Heart left ventricle (tissue), 16 donors: ENCODE data around the gene ZNF740. TPM values are rescaled to one million over a fixed set of nuclear protein-coding genes. Genes with fewer than 3 reads are reported as not detected.
A peak's percentile ranks its signal among the peaks of the same experiment; 100 is the strongest.

Source experiments
- ATAC-seq, 4 donors: fragments of 200-7000 bp; cut with Tn5 transposase; one replicate each; pipeline ENCODE4 v1.9.1; 2020 to 2022; ENCODE audit warnings: moderate library complexity in 4 of 4, mild to moderate bottlenecking in 3 of 4, moderate number of reproducible peaks in 1 of 4
- DNase-seq, 5 donors: peaks; one replicate each; pipeline ENCODE4 v3.0.0-alpha.2; 2020
- H3K27ac ChIP-seq, 12 donors: fragments of 200-600 bp; sonication (generic) in 4 of 12; one replicate each; pipeline versions ENCODE4 v1.5.0 to v1.8.0; 2016 to 2022; ENCODE audit warnings: mild to moderate bottlenecking in 2 of 12
- H3K27me3 ChIP-seq, 9 donors: fragments of 200-600 bp; sonication (generic) in 2 of 9; one replicate each; pipeline versions ENCODE4 v1.5.1 to v1.8.0; 2016 to 2022; ENCODE audit warnings: mild to moderate bottlenecking in 3 of 9
- H3K36me3 ChIP-seq, 9 donors: fragments of 200-600 bp; sonication (generic) in 2 of 9; one replicate each; pipeline versions ENCODE4 v1.5.0 to v1.8.0; 2018 to 2022; ENCODE audit warnings: mild to moderate bottlenecking in 2 of 9
- H3K4me1 ChIP-seq, 12 donors: fragments of 200-600 bp; sonication (generic) in 4 of 12; one replicate each; pipeline versions ENCODE4 v1.5.0 to v1.8.0; 2016 to 2022; ENCODE audit warnings: mild to moderate bottlenecking in 3 of 12
- H3K4me3 ChIP-seq, 12 donors: fragments of 200-600 bp; sonication (generic) in 4 of 12; one replicate each; pipeline versions ENCODE4 v1.5.0 to v1.8.0; 2017 to 2022; ENCODE audit warnings: mild to moderate bottlenecking in 9 of 12, moderate library complexity in 4 of 12
- H3K9me3 ChIP-seq, 12 donors: fragments of 200-600 bp; sonication (generic) in 4 of 12; one replicate each; pipeline versions ENCODE4 v1.5.0 to v1.8.0; 2016 to 2022; ENCODE audit warnings: mild to moderate bottlenecking in 1 of 12
- POLR2A ChIP-seq, 2 donors: fragments of 450-650 bp; IDR thresholded peaks; one replicate each; pipeline ENCODE4 v1.6.1; 2017; ENCODE audit warnings: antibody characterized with exemption in 2 of 2, mild to moderate bottlenecking in 2 of 2, moderate library complexity in 2 of 2
- WGBS, 4 donors: extraction: QIAGEN DNeasy Blood & Tissue Kit in 2 of 4; methylation state at CpG; one replicate each; pipeline versions ENCODE4 v1.1.5 to v1.1.7; 2013 to 2018; 5-methylcytosine and 5-hydroxymethylcytosine counted together
- intact Hi-C, 10 donors: fragments of 100-400 bp; cut with DNase I; formaldehyde crosslinking; loops; one replicate each; pipeline versions ENCODE4 v1.11.1 to v1.14.2; 2022
- polyA plus RNA-seq, 2 donors: library from polyadenylated mRNA; stranded (reverse); fragments of 200-250 nt; gene quantifications; one replicate each; pipeline ENCODE4 v1.2.3, GENCODE V29; 2013
- total RNA-seq, 9 donors: library from RNA; depleted of rRNA in 2 of 9; stranded (reverse); fragments of >200 nt in 2 of 9; fragmentation: NEBNext Ultra II Directional in 3 of 9; extraction: Animal tissue kit (Norgen Biotek cat#: 25700) in 3 of 9; gene quantifications; one replicate each; pipeline versions ENCODE4 v1.1.0 to v1.2.4, GENCODE V29; 2016 to 2023
- TF ChIP-seq, protein P1 (sequence below), 12 donors: fragments of 200-600 bp; sonication (generic) in 4 of 12; IDR thresholded peaks; one replicate each; pipeline versions ENCODE4 v1.5.0 to v1.8.0; 2018 to 2022; ENCODE audit warnings: antibody characterized with exemption in 12 of 12, mild to moderate bottlenecking in 5 of 12
- donor health status: ischemic (EF 13 %, LVEDD 7.1; RV severe dilation, severe dysfunction).
- donor health status: healthy with polysubstance abuse.
- donor health status: DM: no; HTN: yes; CAD: no.
- donor health status: DM: no; HTN: no; CAD: no.
- donor health status: ischemic (EF 25% LVEDD 6.9; RV normal size, moderate dysfunction).
- donor health status: ischemic (EF 25% LVEDD 5.7; RV mildly dilated, moderate dysfunction).
- donor health status: healthy.
- donor health status: DM: yes; HTN: yes; CAD: no.
- donor health status: ischemic (EF 35%, LVEDD 5.7; RV mildly dilated, moderate dysfunction).
- donor health status: nonischemic (EF 11% LVEDD 7.7; RV severe dilation, severe dysfunction).
- donor health status: DM: yes; HTN: yes; CAD: no.
- donor health status: PGD.
- donor health status: ischemic (EF 29% LVEDD 5.4; RV normal size, mild dysfunction).
- donor health status: nonischemic (EF 23%, LVEDD 6.1; RV moderate dilation, normal function).

ZNF740 gene
- total and polyA plus RNA-seq, 11 donors: 4.8 to 27.4 (median 17.6) TPM

DNA sequence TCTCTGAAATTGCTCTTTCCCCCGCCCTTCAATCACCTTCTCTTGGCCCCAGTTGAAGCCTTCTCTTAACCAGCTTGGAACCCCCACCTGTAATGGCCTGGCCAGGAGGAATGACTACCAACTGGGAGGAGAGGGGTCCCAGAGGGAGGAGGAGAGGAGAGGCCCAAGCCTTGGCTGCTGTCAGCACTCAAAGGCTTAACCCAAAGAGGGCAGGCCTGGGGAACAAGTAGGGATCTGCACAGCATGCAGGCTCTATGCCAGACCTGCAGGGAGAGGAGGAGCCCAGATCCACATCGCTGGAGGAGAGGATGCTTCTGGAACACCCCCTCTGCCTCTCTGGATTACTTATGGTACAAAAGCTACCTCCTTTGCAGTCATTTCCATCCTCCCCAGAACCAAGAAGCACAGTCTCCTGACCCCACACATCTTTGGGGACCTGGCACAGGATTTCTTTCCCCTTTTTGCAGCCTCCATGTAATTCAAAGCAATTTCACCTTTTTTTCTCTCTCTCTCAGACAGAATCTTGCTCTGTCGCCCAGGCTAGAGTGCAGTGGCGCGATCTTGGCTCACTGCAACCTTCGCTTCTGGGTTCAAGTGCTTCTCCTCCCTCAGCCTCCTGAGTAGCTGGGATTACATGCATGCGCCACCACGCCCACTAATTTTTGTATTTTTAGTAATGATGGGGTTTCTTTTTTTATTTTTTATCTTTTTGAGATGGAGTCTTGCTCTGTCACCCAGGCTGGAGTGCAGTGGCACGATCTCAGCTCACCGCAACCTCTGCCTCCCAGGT lies 45.3 kb downstream of the ZNF740 start:
- no peaks in the 10 kb centered on the region for H3K9me3 ChIP-seq
- H3K27ac ChIP-seq: peak overlapping the region in 1 of 12 donors; percentile 100
- ATAC-seq (no peak), DNase-seq (no peak)
- H3K4me3 ChIP-seq: no peak overlapping the region
- TF ChIP-seq, protein P1, sequence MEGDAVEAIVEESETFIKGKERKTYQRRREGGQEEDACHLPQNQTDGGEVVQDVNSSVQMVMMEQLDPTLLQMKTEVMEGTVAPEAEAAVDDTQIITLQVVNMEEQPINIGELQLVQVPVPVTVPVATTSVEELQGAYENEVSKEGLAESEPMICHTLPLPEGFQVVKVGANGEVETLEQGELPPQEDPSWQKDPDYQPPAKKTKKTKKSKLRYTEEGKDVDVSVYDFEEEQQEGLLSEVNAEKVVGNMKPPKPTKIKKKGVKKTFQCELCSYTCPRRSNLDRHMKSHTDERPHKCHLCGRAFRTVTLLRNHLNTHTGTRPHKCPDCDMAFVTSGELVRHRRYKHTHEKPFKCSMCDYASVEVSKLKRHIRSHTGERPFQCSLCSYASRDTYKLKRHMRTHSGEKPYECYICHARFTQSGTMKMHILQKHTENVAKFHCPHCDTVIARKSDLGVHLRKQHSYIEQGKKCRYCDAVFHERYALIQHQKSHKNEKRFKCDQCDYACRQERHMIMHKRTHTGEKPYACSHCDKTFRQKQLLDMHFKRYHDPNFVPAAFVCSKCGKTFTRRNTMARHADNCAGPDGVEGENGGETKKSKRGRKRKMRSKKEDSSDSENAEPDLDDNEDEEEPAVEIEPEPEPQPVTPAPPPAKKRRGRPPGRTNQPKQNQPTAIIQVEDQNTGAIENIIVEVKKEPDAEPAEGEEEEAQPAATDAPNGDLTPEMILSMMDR (IDR thresholded peaks at IDR 0.05): no peak
- TF ChIP-seq POLR2A (IDR thresholded peaks at IDR 0.05): no peak
- H3K4me1 ChIP-seq: peaks cover 0 to 41% (median 34%) of the 10 kb centered on the region in 12 donors
- WGBS, 4 donors: 92 to 95% (median 94%) methylated on average over 10 of the region's 10 CpGs
- peaks cover 0 to 5% (median 0%) of the 10 kb centered on the region in 9 donors for H3K36me3 ChIP-seq
- no peaks in the 10 kb centered on the region for H3K27me3 ChIP-seq
- intact Hi-C loops: no loop called here

GRCh38 chr12:53226815-53227214 lies 46.3 kb downstream of the ZNF740 start:
- Histone ChIP-seq H3K27ac (no peak overlapping the region), H3K4me3 (no peak overlapping the region), H3K27me3 (no peaks in the 10 kb centered on the region), H3K4me1 (peaks cover 0 to 47% (median 35%) of the 10 kb centered on the region in 12 donors), H3K9me3 (no peaks in the 10 kb centered on the region), H3K36me3 (peaks cover 0 to 5% (median 0%) of the 10 kb centered on the region in 9 donors)
- intact Hi-C loops: no loop called here
- WGBS, 4 donors: 91 to 100% (median 96%) methylated on average over 3 to 4 of the region's 4 CpGs
- DNase-seq: no peak
- no peak for TF ChIP-seq POLR2A (IDR thresholded peaks at IDR 0.05)
- TF ChIP-seq, protein P1 (IDR thresholded peaks at IDR 0.05): no peak
- no peak for ATAC-seq

DNA sequence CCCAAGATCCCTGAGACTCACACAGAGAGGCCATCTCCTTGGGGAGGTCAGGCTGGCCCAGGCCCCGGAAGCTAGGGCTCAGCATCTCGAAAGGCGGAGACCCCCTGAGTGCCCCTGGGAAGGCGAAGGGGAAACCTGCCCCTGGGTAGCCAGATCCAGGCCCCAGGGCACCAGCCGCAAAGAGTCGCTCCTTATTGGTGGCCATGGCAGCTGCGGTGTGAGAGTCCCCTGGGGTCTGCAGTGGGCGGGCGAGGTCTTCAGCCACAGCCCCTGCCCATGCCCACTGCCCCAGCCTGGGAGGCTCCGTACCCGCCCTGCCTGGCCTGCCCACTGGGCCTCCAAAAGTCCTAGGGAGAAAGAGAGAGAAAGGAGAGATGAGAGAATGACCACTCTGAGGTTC lies 46.8 kb downstream of the ZNF740 start:
- 90 to 97% (median 96%) methylated on average over 8 to 11 of the region's 11 CpGs for WGBS, 4 donors
- DNase-seq (no peak), ATAC-seq (no peak)
- no peak overlapping the region for H3K27ac ChIP-seq
- peaks cover 0 to 5% (median 0%) of the 10 kb centered on the region in 9 donors for H3K36me3 ChIP-seq
- H3K9me3 ChIP-seq: no peaks in the 10 kb centered on the region
- intact Hi-C loops: no loop called here
- H3K4me1 ChIP-seq: peaks cover 0 to 45% (median 32%) of the 10 kb centered on the region in 12 donors
- TF ChIP-seq, protein P1 (IDR thresholded peaks at IDR 0.05): no peak
- TF ChIP-seq POLR2A (IDR thresholded peaks at IDR 0.05): no peak
- no peak overlapping the region for H3K4me3 ChIP-seq
- H3K27me3 ChIP-seq: no peaks in the 10 kb centered on the region

DNA sequence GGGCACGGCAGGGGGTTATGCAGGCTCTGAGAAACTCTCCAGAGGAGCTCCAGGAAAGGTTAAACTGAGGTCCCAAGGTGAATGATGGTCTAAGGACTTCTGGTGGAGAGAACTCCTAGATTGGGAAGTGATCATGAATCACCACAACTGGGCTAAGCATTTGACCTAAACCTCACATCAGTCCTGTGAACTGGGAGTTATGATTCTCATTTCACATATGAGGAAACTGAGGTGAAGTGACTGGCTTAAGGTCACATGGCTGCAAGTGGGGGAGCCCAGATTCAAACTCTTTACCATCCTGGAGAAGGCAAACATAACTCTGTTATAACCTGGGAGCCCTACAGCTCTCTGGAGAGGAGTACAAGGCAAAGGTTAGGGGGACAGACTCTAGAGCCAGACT lies 47.3 kb downstream of the ZNF740 start:
- 87 to 100% (median 96%) methylated on average over 1 of the region's 1 CpG for WGBS, 4 donors
- H3K4me1 ChIP-seq: peaks cover 0 to 45% (median 32%) of the 10 kb centered on the region in 12 donors
- intact Hi-C loops: no loop called here

More for the DNA sequence above, 47.3 kb downstream of the ZNF740 start:
- no peak overlapping the region for H3K27ac ChIP-seq
- H3K9me3 ChIP-seq: no peaks in the 10 kb centered on the region
- no peaks in the 10 kb centered on the region for H3K27me3 ChIP-seq
- DNase-seq (no peak), ATAC-seq (no peak)
- H3K4me3 ChIP-seq: no peak overlapping the region
- TF ChIP-seq, protein P1 (IDR thresholded peaks at IDR 0.05): no peak
- no peak for TF ChIP-seq POLR2A (IDR thresholded peaks at IDR 0.05)
- peaks cover 0 to 5% (median 0%) of the 10 kb centered on the region in 9 donors for H3K36me3 ChIP-seq
